Activated CD4-positive, alpha-beta memory T cell treated with anti-CD3 and anti-CD28 coated beads, Interleukin-2, amount 10 ng/mL, durations not matched to agents 7 days and 5 days (primary cell): ENCODE results near the gene KLRF2. TPM values are rescaled to one million over a fixed set of nuclear protein-coding genes. Genes with fewer than 3 reads are reported as not detected.

Experiments
- CTCF ChIA-PET: fragments of 350-600 bp; sonication (Branson Sonifier 250); formaldehyde crosslinking; loops from one replicate; lab custom pipeline; 2021; ENCODE audit warnings: antibody characterized with exemption, inconsistent platforms; lab: Charles Lee
- POLR2A ChIA-PET: fragments of 350-600 bp; sonication (Branson Sonifier 250); formaldehyde crosslinking; loops from one replicate; lab custom pipeline; 2021; ENCODE audit warnings: antibody characterized with exemption; lab: Charles Lee
- DNase-seq: peaks from one replicate; pipeline ENCODE4 v3.0.0-alpha.2; 2020
- H3K27ac Mint-ChIP-seq: one replicate; pipeline ENCODE4 v1.8.0; 2021; ENCODE audit warnings: mild to moderate bottlenecking, mixed read lengths
- H3K27me3 Mint-ChIP-seq: one replicate; pipeline ENCODE4 v1.8.0; 2021; ENCODE audit warnings: mixed read lengths
- H3K36me3 Mint-ChIP-seq: one replicate; pipeline ENCODE4 v1.8.0; 2021; ENCODE audit warnings: low read depth, mixed read lengths
- H3K4me1 Mint-ChIP-seq: one replicate; pipeline ENCODE4 v1.8.0; 2021; ENCODE audit warnings: mixed read lengths
- H3K4me3 Mint-ChIP-seq: one replicate; pipeline ENCODE4 v1.8.0; 2021; ENCODE audit warnings: mild to moderate bottlenecking, mixed read lengths
- H3K9me3 Mint-ChIP-seq: one replicate; pipeline ENCODE4 v1.8.0; 2021; ENCODE audit warnings: mixed read lengths
- total RNA-seq, 2 experiments: library from RNA; stranded (reverse); gene quantifications; one replicate each; pipeline ENCODE4 v1.2.3, GENCODE V29; 2021

Gene KLRF2
- total RNA-seq, 2 experiments from 2014 or later: not detected

DNA sequence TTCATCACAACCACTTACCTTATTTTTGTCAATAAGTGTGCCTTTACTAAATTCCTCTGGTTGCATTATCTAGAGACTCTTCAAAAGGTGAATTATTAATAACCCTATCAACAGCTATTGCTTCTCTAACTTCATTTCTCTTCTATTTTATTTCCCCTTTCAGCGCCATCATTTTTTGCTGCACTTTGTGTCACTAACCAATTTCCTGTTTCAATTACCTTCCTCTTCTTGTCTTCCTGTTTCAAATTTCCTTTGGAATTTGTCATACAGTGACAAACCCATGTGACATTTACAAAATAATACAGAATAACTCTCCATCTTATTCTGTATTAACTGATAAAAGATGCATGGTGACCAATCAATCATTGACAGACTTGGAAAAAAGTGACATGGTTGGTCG lies 63.1 kb downstream of the KLRF2 start:
- no peak for DNase-seq
- no peaks in the 10 kb centered on the region for H3K36me3 Mint-ChIP-seq
- ChIA-PET CTCF (no interaction called here), POLR2A (interaction anchor here (1.0 kb wide), 1 partner anchor 13 kb away, joined by 3 read pairs; no protein-coding TSS in a partner anchor)
- peaks cover 34% of the 10 kb centered on the region for H3K4me1 Mint-ChIP-seq
- peak overlapping the region; percentile 1 for H3K4me3 Mint-ChIP-seq
- no peak overlapping the region for H3K27ac Mint-ChIP-seq
- no peaks in the 10 kb centered on the region for H3K9me3 Mint-ChIP-seq
- peaks cover 29% of the 10 kb centered on the region for H3K27me3 Mint-ChIP-seq

Other genes starting within 250 kb of the KLRF2 start
- 100 to 1,000 TPM; 446 to 449 TPM for gene CLEC2D, start 211.8 kb upstream of the KLRF2 start, total RNA-seq
- gene CLECL1, start 148.4 kb upstream of the KLRF2 start, total RNA-seq: 10 to 100 TPM; 13.5 to 15.4 TPM
- gene CD69, start 120.6 kb upstream of the KLRF2 start, total RNA-seq: 100 to 1,000 TPM; 196 to 197 TPM
- gene KLRF1, start 54.0 kb upstream of the KLRF2 start, total RNA-seq: under 1 TPM; 0.38 to 0.48 TPM
- gene CLEC2B, start 12.1 kb upstream of the KLRF2 start, total RNA-seq: 10 to 100 TPM; 79.6 to 79.7 TPM
- not detected for gene CLEC2A, start 50.9 kb downstream of the KLRF2 start, total RNA-seq
- gene CLEC12A, start 89.9 kb downstream of the KLRF2 start, total RNA-seq: under 1 TPM; 0.60 to 0.65 TPM
- not detected for gene CLEC1B, start 117.6 kb downstream of the KLRF2 start, total RNA-seq
- not detected for gene CLEC12B, start 129.1 kb downstream of the KLRF2 start, total RNA-seq
- gene CLEC9A, start 149.2 kb downstream of the KLRF2 start, total RNA-seq: not detected
- not detected for gene CLEC1A, start 217.5 kb downstream of the KLRF2 start, total RNA-seq
- gene CLEC7A, start 248.7 kb downstream of the KLRF2 start, total RNA-seq: not detected